ENCODE results near the gene GJE1.
"Not testable (repeated sequence)": the region's sequence is repeated elsewhere in the genome, so short reads cannot be mapped to it uniquely, and the experiment has no call there.

GJE1 gene

DNA sequence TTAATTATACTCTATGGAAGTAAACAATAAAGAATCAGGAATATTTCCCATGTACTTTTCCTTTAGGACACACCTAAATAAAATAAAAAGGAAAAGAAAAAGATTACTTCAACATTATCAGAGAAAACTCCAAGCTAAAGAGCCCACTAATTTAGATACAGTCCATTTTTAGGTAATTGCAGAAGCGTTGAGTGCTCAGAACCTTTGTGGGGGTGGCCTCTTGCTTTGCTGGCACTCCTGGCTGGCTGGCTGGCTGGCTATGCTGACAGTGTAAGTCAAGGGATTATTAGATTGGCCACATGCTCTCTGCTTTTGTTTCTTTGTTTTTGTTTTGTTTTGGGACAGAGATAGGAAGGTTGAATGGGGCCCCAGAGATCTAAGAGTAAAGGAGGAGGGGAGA is at the start of gene GJE1:
GJE1 (plus strand) TSS at position 301 of the 400 bp plus-strand sequence. CDS start 234 bp downstream, outside the sequence.
- DNase-seq (ENCODE audit: low read depth in 1 of 2, low spot score in 1 of 2), result no peak

DNA sequence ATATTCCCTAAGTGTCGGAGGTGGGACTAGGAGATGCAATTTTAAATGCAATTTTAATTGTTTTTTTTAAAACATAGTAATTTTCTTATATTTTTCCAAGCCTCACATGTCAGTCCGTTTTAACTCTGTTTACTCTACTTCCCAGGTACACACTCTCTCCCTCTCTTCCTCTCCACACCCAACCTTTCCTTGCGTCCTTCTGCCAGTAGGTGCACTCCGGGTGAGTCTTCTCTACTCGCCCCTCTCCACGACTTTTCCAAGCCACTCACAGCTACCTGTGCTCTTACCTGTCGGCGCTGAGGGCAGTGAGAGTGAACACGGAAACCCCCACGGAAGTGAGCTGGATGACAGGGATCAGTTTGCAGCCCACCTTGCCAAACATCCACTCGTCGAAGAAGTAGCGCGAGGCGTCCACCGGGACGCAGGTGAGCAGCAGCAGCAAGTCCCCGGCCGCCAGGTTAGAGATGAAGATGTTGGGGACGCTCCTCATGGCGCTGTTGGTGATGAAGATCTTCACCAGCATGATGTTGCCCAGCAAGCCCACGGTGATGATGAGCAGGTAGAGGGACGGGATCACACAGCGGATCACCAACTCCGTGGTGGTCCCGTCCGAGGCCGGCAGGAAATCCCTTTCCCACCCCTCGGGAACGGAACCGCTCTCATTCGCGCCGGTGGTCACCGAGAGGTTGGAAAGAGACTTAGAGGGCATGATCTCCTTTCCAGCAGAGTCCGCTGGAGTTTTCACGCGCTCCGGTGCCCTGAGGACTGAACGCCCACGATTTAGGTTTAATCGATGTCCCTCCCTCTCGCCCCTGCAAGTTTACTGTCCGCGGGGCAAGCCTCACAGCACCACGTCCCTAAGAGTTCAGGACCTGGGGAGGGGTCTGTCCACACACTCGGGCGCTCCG is 44.5 kb upstream of the GJE1 start:
- DNase-seq (ENCODE audit: low read depth in 1 of 2, low spot score in 1 of 2), result no peak

- DNase-seq (ENCODE audit: low read depth in 1 of 2, low spot score in 1 of 2), result no peak
These were observed 43.9 kb upstream of the GJE1 start for GRCh38 chr6:142088858-142089216.

GRCh38 chr6:142104820-142105219 is 27.9 kb upstream of the GJE1 start:
- DNase-seq (ENCODE audit: low read depth in 1 of 2, low spot score in 1 of 2), result not testable (repeated sequence)

- DNase-seq (ENCODE audit: low read depth in 1 of 2, low spot score in 1 of 2), result not testable (repeated sequence)
These were observed 21.9 kb upstream of the GJE1 start for GRCh38 chr6:142110820-142111219.

GRCh38 chr6:142112451-142113061 is 20.2 kb upstream of the GJE1 start:
- peak; percentile 7 to 35 for DNase-seq (ENCODE audit: low read depth in 1 of 2, low spot score in 1 of 2)

DNA sequence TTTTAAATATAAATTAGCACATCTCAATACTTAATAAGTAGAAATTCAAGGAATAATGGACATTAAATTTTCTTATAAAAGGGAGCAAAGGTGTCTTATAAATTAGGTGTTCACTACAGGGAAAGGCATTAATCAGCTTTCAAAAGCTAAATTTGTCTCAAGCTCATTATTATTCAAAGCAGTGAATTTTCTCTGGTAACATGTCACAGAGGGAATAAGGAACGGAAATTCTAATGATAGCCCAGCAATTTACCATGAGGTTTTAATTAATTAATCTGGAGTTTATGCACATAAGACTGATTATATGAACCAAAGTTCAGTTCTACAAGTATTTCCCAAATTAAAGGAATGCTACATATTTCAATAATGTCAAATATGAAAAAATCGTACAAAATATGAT is 15.4 kb upstream of the GJE1 start:
- no peak for DNase-seq (ENCODE audit: low read depth in 1 of 2, low spot score in 1 of 2)

- no peak for DNase-seq (ENCODE audit: low read depth in 1 of 2, low spot score in 1 of 2)
These were observed 14.4 kb upstream of the GJE1 start for GRCh38 chr6:142118328-142118727.

DNA sequence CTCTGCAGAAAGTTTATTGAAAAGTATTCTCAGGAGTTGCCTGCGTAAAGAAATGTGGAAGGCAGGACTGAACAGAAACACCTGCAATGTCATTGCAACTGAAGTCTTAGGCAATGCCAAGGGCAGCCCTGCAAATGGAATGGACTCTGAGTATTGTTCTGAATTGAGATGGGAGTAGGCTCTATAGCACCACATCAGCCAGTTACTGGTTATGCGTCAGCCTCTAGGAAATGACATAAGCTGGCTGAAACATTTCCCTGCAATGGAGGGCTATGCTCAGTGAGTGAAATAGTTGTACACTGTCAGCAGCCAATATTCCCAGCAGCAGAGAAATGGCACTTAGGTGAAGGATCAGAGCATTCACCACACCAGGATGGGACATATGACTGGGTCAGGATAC is 13.8 kb upstream of the GJE1 start:
- DNase-seq (ENCODE audit: low read depth in 1 of 2, low spot score in 1 of 2), result no peak

DNA sequence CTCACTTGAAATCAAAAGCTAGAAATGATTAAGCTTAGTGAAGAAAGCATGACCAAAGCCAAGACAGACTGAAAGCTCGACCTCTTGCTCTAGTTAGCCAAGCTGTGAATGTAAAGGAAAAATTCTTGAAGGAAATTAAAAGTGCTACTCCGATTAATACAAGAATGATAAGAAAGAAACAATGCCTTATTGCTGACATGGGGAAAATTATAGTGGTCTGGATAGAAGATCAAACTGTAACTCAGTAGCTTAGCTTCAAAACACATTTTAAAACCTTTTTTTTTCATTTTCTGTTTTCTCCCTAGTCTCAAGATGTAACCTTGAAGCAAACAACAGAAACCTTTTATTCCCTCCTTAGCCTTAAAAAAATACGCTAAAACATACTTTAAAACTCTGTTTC is 11.4 kb upstream of the GJE1 start:
- DNase-seq (ENCODE audit: low read depth in 1 of 2, low spot score in 1 of 2), result no peak

DNA sequence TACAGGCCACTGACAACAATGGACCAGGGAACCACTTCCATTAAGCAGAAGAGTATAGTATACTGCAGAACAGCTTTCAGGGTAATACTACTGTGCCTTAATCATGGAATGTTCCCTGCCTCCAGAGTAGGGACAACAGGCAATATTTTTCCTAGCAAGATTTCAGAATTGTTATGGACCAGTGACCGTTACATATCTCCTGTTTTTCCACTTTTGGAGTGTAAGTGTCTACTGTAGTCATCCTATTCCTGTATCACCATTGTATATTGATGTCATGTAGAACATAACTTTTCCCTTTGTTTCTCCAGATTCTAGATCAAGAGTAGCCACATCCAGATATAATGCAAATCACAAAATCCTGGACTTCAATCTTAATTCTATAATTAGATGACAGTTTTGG is 1.9 kb upstream of the GJE1 start:
- DNase-seq (ENCODE audit: low read depth in 1 of 2, low spot score in 1 of 2), result no peak

GRCh38 chr6:142138876-142139275 is 6.2 kb downstream of the GJE1 start:
- DNase-seq (ENCODE audit: low read depth in 1 of 2, low spot score in 1 of 2), result no peak

- not testable (repeated sequence) for DNase-seq (ENCODE audit: low read depth in 1 of 2, low spot score in 1 of 2)
These were observed 8.8 kb downstream of the GJE1 start for GRCh38 chr6:142141531-142141930.

GRCh38 chr6:142146828-142147662 is 14.3 kb downstream of the GJE1 start, which contains the start of the genes NMBR and VTA1:
Gene NMBR (minus strand): TSS chr6:142147122. CDS start chr6:142088658, 58,464 bp downstream.
Gene VTA1 (plus strand): TSS chr6:142147263. CDS start chr6:142147288, 25 bp downstream.
- DNase-seq (ENCODE audit: low read depth in 1 of 2, low spot score in 1 of 2), result peak; percentile 86 to 88

DNA sequence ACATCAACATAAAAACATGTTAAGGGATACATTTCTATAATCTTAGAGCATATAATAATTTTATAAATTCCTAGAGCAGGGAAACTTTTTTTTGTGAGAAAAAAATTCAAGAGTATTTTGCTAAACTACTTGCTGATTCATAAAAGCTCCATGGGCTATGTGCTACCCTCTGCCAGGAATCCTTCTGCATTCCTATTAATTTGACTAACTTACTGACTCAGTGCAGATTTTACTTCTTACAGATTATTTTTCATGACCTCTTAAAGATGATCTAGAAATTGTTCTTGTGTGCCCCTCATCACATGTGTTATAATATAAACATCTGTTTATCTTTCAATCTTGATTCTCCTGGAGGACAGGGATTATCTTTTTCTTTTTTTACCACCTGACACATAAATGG is 20.0 kb downstream of the GJE1 start:
- DNase-seq (ENCODE audit: low read depth in 1 of 2, low spot score in 1 of 2), result no peak

DNA sequence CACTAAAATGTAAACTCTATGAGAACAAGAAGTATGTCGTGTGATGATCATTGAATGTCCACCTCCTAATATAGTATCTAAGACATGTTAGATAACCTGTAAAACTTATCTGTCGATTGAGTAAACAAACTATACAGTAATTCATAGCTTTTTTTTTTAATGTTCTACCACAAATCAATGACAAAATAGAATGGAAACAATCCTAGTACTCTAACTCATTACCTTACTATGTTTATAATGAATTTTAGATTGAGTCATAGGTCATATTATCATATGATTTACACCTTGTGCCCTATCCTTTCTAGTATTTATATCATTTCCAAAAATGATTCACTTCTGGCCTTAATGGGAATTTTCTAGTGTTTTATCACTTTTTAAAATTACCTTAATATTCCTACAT is 20.5 kb downstream of the GJE1 start:
- DNase-seq (ENCODE audit: low read depth in 1 of 2, low spot score in 1 of 2), result no peak

DNA sequence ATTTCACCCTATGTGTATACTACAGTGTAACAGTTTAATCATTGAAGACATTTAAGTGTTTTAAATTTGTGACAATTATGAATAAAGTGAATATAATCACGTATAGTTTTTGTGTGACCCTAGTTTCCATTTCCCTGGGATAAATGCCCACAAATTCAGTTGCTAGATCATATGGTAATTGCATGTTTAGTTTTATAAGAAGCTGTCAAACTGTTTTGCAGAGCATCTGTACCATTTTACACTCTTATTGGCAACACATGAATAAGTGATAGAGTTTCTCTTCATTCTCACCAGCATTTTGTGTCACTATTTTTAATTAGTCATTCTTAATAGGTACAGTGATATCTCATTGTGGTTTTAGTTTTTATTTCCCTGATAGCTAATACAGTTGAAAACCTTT is 21.6 kb downstream of the GJE1 start:
- no peak for DNase-seq (ENCODE audit: low read depth in 1 of 2, low spot score in 1 of 2)

DNA sequence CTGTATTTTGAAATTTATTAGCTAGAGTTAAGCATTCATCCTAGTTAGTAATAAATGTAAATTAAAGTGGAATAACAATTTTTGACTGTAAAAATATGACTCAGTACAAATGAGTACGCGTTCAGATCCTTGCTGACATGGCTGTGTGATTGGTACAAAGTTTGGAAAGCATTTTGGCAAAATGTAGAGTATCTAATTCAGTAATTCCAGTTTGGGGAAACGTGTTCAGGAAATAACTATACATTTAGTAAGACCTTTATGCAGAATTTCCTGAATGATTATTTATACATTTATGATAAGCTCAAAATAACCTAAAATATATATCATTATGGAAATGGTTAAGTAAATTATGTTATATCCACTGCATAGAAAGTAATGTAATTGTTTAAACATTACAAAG is 22.4 kb downstream of the GJE1 start:
- DNase-seq (ENCODE audit: low read depth in 1 of 2, low spot score in 1 of 2), result no peak

DNA sequence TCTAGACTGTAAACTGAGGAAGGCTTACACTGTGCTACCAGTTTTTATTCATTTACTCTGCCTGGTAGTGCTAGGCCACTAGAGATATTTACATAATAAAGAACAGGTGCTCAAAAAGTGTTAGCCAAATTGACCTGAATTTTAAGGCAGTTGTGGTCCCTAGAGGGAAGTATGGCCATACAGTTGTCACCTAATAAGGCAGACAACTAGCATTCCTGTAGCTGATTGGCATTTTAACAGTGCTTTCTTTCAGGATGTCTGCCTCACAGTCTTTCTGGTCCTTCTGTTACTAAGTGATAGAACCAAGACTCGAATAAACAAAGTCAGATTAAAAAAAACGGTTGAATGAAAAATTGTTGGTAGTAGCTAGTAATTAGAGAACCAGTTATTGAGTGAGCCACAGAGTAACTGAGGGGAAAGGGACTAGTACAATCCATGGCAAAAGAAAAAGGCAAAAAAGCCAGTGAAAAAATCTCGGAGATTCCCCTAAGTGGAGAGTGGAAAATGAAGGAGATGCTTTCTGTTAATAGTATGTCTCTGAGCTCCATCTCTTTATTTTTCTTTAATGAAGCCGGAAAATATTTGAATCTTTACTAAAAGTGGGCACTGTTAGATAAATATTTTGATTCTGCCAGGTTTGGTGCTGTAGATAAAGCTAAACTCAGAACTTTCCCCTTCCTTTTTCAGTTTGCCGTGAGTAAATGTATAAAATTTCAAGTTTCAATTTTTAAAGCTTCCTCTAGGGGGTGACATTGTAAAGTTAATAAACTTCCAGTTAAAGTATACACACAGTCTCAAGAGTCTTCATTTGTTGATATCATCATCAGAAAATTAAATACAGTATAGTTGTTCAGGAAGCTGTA is 23.4 kb downstream of the GJE1 start:
- no peak for DNase-seq (ENCODE audit: low read depth in 1 of 2, low spot score in 1 of 2)

- not testable (repeated sequence) for DNase-seq (ENCODE audit: low read depth in 1 of 2, low spot score in 1 of 2)
These were observed 24.0 kb downstream of the GJE1 start for GRCh38 chr6:142156758-142157068.

DNA sequence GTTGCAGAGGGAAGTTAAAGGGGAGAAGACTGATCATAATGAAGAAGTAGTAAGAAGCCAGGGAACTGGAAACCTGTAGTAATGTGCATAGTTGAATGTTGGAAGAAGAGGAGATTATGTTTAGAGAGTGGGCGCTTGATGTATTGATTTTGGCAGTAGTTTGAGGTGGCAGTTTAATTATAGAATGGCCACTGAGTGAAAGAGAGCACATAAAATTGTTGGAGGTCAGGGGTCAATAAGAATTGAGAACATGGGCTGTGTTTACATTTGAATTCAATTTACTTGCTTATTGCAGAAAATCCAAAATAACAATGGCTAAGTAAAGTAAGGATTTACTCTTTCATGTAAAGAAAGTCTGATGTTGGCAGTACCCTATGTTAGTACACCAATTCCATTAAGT is 30.1 kb downstream of the GJE1 start:
- no peak for DNase-seq (ENCODE audit: low read depth in 1 of 2, low spot score in 1 of 2)

All from stimulated activated CD4-positive, alpha-beta T cell treated with anti-CD3 and anti-CD28 coated beads, Interleukin-15, amount 100 ng/mL, for 1 hour (primary cell).